Panc1 (cell line): ENCODE data around the gene TLR1. TPM values are rescaled to one million over a fixed set of nuclear protein-coding genes. Genes with fewer than 3 reads are reported as not detected.
"Not testable (repeated sequence)": the region's sequence is repeated elsewhere in the genome, so short reads cannot be mapped to it uniquely, and the experiment has no call there.

ENCODE experiments used
- ATAC-seq: fragments of 200-7000 bp; cut with Tn5 transposase; 2 replicates; pipeline ENCODE4 v1.9.1; 2020; ENCODE audit warnings: mild to moderate bottlenecking, moderate library complexity
- BruUV-seq: library from RNA; stranded (reverse); fragments of 400-500 nt; replicated peaks from 2 replicates; lab custom pipeline; 2021; lab: Mats Ljungman, UMichigan
- CTCF ChIA-PET: fragments of 300-600 bp; sonication (Branson Sonifier 250); formaldehyde crosslinking; loops from one replicate; lab custom pipeline; 2022; ENCODE audit warnings: antibody characterized with exemption; lab: Charles Lee
- POLR2A ChIA-PET: fragments of 300-600 bp; sonication (Branson Sonifier 250); formaldehyde crosslinking; loops from one replicate; lab custom pipeline; 2022; ENCODE audit warnings: antibody characterized with exemption; lab: Charles Lee
- DNase-seq: peaks from one replicate; pipeline ENCODE4 v3.0.0-alpha.2; 2010; ENCODE audit warnings: low read depth, low spot score
- H3K27ac ChIP-seq: 2 replicates; pipeline ENCODE4 v1.5.1; 2011; ENCODE audit warnings: mild to moderate bottlenecking, low read length, inconsistent platforms
- H3K27me3 ChIP-seq: fragments of 200-500 bp; sonication (Bioruptor generic); 2 replicates; pipeline ENCODE4 v1.6.0; 2014; ENCODE audit warnings: low read length, inconsistent platforms; ENCODE audit not compliant: control insufficient read depth, insufficient read depth
- H3K36me3 ChIP-seq: fragments of 200-500 bp; sonication (Bioruptor generic); 2 replicates; pipeline ENCODE4 v1.5.1; 2014; ENCODE audit warnings: inconsistent platforms, mild to moderate bottlenecking, low read length, moderate library complexity; ENCODE audit not compliant: control insufficient read depth, insufficient read depth
- H3K4me1 ChIP-seq: 2 replicates; pipeline ENCODE4 v1.5.1; 2011; ENCODE audit warnings: inconsistent platforms, mild to moderate bottlenecking, low read length, moderate library complexity; ENCODE audit not compliant: control insufficient read depth, insufficient read depth
- H3K4me3 ChIP-seq, 2 experiments: 2 replicates each; pipeline ENCODE4 v1.5.1; 2011 to 2012; ENCODE audit warnings: low read depth in 2 of 2, low read length in 2 of 2, mild to moderate bottlenecking in 2 of 2, inconsistent platforms in 1 of 2, moderate library complexity in 1 of 2
- H3K9me3 ChIP-seq: fragments of 200-500 bp; sonication (Bioruptor generic); 2 replicates; pipeline ENCODE4 v1.5.1; 2014; ENCODE audit warnings: low read depth, mild to moderate bottlenecking, inconsistent platforms, low read length, moderate library complexity; ENCODE audit not compliant: control insufficient read depth, insufficient read depth
- POLR2AphosphoS5 ChIP-seq: IDR thresholded peaks from 2 replicates; pipeline ENCODE4 v1.6.1; 2012; ENCODE audit warnings: mild to moderate bottlenecking, low read depth, low read length, moderate library complexity
- SIN3A ChIP-seq: IDR thresholded peaks from 2 replicates; pipeline ENCODE4 v1.6.1; 2012; ENCODE audit warnings: low read depth, mild to moderate bottlenecking, low read length, moderate library complexity, borderline replicate concordance; ENCODE audit not compliant: insufficient read depth
- TCF7L2 ChIP-seq: IDR thresholded peaks from 2 replicates; pipeline ENCODE4 v1.6.1; 2011; ENCODE audit warnings: mild to moderate bottlenecking, low read depth, low read length, inconsistent platforms
- in situ Hi-C: cut with HindIII; loops from 2 replicates; pipeline ENCODE4 v1.10.0; 2016; ENCODE audit warnings: low sequenced_read_pairs, low pct_unique_long_range_greater_than_20kb
- intact Hi-C: fragments of 100-400 bp; cut with micrococcal nuclease; formaldehyde crosslinking; loops from one replicate; pipeline ENCODE4 v1.10.0; 2022; ENCODE audit not compliant: unreplicated experiment
- total RNA-seq: library from RNA; stranded (reverse); gene quantifications from one replicate; pipeline ENCODE4 v1.2.1, GENCODE V29; 2021; ENCODE audit not compliant: unreplicated experiment
- TF ChIP-seq, protein P1 (sequence below): fragments of 450-650 bp; IDR thresholded peaks from 2 replicates; pipeline ENCODE4 v1.5.1; 2017; ENCODE audit warnings: mild to moderate bottlenecking
- TF ChIP-seq, protein P2 (sequence below), 2 experiments: IDR thresholded peaks; 2 replicates each; pipeline ENCODE4 v1.6.1; 2011 to 2012; ENCODE audit warnings: low read depth in 2 of 2, control low read depth in 1 of 2, low read length in 1 of 2, mild to moderate bottlenecking in 1 of 2, moderate library complexity in 1 of 2; ENCODE audit not compliant: insufficient read depth in 1 of 2

TLR1 gene
- total RNA-seq, 1 experiment from 2014 or later = 0.41 TPM

DNA sequence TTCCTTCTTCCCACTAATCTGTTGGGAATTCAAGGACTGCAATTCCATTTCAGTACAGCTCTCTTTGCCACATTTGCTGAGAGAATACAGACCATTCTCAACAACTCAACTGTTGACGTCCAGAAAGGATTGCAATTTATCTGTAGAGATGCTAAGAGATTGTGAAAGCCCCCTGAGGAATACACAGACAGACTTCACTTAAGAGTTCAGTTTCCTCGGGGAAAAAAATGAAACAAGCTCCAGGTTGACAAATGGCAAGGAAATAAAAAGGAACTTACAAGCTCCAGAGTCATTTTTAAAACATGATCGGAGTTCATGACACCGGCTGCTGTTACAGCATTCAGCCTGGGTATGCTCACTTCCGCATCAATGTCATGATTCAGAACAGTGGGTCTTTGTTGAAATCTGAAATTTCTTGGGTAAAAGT, 35.6 kb downstream of the TLR1 start:
- in situ Hi-C loops (no loop called here), intact Hi-C loops (no loop called here)
- POLR2A ChIA-PET = interaction anchor here (0.6 kb wide), 1 partner anchor 419 kb away, joined by 6 read pairs; no protein-coding TSS in a partner anchor
- ATAC-seq (no peak), DNase-seq (no peak)
- H3K9me3 ChIP-seq = no peaks in the 10 kb centered on the region
- no peaks in the 10 kb centered on the region for H3K36me3 ChIP-seq
- CTCF ChIA-PET = no interaction called here
- no peaks in the 10 kb centered on the region for H3K27me3 ChIP-seq
- no peak overlapping the region for H3K27ac ChIP-seq
- H3K4me1 ChIP-seq = no peaks in the 10 kb centered on the region
- TF ChIP-seq SIN3A = no peak
- no peak for TF ChIP-seq TCF7L2
- TF ChIP-seq POLR2AphosphoS5 = no peak
- TF ChIP-seq, protein P1, sequence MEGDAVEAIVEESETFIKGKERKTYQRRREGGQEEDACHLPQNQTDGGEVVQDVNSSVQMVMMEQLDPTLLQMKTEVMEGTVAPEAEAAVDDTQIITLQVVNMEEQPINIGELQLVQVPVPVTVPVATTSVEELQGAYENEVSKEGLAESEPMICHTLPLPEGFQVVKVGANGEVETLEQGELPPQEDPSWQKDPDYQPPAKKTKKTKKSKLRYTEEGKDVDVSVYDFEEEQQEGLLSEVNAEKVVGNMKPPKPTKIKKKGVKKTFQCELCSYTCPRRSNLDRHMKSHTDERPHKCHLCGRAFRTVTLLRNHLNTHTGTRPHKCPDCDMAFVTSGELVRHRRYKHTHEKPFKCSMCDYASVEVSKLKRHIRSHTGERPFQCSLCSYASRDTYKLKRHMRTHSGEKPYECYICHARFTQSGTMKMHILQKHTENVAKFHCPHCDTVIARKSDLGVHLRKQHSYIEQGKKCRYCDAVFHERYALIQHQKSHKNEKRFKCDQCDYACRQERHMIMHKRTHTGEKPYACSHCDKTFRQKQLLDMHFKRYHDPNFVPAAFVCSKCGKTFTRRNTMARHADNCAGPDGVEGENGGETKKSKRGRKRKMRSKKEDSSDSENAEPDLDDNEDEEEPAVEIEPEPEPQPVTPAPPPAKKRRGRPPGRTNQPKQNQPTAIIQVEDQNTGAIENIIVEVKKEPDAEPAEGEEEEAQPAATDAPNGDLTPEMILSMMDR = no peak
- TF ChIP-seq, protein P2, sequence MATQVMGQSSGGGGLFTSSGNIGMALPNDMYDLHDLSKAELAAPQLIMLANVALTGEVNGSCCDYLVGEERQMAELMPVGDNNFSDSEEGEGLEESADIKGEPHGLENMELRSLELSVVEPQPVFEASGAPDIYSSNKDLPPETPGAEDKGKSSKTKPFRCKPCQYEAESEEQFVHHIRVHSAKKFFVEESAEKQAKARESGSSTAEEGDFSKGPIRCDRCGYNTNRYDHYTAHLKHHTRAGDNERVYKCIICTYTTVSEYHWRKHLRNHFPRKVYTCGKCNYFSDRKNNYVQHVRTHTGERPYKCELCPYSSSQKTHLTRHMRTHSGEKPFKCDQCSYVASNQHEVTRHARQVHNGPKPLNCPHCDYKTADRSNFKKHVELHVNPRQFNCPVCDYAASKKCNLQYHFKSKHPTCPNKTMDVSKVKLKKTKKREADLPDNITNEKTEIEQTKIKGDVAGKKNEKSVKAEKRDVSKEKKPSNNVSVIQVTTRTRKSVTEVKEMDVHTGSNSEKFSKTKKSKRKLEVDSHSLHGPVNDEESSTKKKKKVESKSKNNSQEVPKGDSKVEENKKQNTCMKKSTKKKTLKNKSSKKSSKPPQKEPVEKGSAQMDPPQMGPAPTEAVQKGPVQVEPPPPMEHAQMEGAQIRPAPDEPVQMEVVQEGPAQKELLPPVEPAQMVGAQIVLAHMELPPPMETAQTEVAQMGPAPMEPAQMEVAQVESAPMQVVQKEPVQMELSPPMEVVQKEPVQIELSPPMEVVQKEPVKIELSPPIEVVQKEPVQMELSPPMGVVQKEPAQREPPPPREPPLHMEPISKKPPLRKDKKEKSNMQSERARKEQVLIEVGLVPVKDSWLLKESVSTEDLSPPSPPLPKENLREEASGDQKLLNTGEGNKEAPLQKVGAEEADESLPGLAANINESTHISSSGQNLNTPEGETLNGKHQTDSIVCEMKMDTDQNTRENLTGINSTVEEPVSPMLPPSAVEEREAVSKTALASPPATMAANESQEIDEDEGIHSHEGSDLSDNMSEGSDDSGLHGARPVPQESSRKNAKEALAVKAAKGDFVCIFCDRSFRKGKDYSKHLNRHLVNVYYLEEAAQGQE (IDR thresholded peaks at IDR 0.05; ENCODE audit: insufficient read depth in 1 of 2, low read depth in 2 of 2, low read length in 1 of 2) = no peak
- no TSS peak for BruUV-seq
- H3K4me3 ChIP-seq = no peak overlapping the region

DNA sequence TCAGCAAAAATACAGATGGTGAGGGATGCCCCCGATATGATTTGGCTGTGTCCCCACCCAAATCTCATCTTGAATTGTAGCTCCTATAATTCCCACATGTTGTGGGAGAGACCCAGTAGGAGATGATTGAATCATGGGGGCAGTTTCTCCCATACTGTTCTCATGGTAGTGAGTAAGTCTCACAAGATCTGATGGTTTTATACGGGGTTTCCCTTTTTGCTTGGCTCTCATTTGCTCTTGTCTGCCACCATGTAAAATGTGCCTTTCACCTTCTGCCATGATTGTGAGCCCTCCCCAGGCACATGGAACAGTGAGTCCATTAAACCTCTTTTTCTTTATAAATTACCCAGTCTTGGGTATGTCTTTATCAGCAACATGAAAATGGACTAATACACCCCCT, 37.7 kb downstream of the TLR1 start:
- CTCF ChIA-PET, BruUV-seq, H3K27me3 ChIP-seq, in situ Hi-C loops, ATAC-seq, DNase-seq, H3K36me3 ChIP-seq, POLR2A ChIA-PET, H3K9me3 ChIP-seq, H3K27ac ChIP-seq, H3K4me1 ChIP-seq, H3K4me3 ChIP-seq, intact Hi-C loops: not testable (repeated sequence)

DNA sequence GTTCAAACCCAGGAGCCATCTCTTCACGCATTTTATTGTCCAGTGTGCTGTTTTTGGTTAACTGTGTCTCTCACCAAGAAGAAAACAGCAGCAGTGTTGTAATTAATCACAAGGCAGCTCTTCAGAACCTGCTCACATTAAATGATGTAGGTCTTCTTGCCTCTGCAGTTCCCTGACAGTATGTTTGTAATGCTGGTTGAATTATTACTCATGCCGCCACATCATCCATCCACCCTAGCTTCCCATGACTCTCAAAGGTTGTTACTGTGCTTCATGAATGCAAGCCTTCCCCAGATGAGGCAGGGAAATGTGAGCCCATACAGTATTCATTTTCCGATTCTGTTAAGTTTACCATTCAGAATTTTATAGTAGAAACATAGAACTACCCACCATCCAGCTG, 39.2 kb downstream of the TLR1 start:
- H3K4me3 ChIP-seq = no peak overlapping the region
- no TSS peak for BruUV-seq
- no peaks in the 10 kb centered on the region for H3K36me3 ChIP-seq
- TF ChIP-seq POLR2AphosphoS5 (no peak), SIN3A (no peak), TCF7L2 (no peak)
- TF ChIP-seq, protein P2 (IDR thresholded peaks at IDR 0.05; ENCODE audit: insufficient read depth in 1 of 2, low read depth in 2 of 2, low read length in 1 of 2) = no peak
- TF ChIP-seq, protein P1 = no peak
- H3K4me1 ChIP-seq = no peaks in the 10 kb centered on the region
- DNase-seq (no peak), ATAC-seq (no peak)
- intact Hi-C loops = no loop called here
- no peaks in the 10 kb centered on the region for H3K9me3 ChIP-seq
- H3K27ac ChIP-seq = no peak overlapping the region
- in situ Hi-C loops = no loop called here
- H3K27me3 ChIP-seq = no peaks in the 10 kb centered on the region
- ChIA-PET CTCF (interaction anchor here (0.6 to 1.1 kb wide), 2 partner anchors 90 to 703 kb away, joined by 4 to 6 read pairs; no protein-coding TSS in a partner anchor), POLR2A (no interaction called here)
